Measurements from ENCODE around the gene NDUFA6.

The NDUFA6 gene

GRCh38 chr22:42068291-42068690 lies 22.3 kb downstream of the NDUFA6 start:
- Histone ChIP-seq H3K27ac (ENCODE audit: low read depth, low read length) (no peak overlapping the region), H3K9ac (ENCODE audit: low read depth, low read length) (no peak overlapping the region), H3K4me1 (ENCODE audit: insufficient read depth, low read length) (peaks cover 21% of the 10 kb centered on the region), H3K9me3 (ENCODE audit: insufficient read depth, low read depth, low read length) (no peaks in the 10 kb centered on the region), H3K27me3 (ENCODE audit: insufficient read depth, low read length) (peaks cover 7% of the 10 kb centered on the region), H3K4me3 (ENCODE audit: low read length) (no peak overlapping the region), H3K36me3 (ENCODE audit: insufficient read depth, low read length) (peaks cover 14% of the 10 kb centered on the region)
- WGBS = 96% methylated on average over 4 of the region's 4 CpGs

- no peak overlapping the region for H3K9ac ChIP-seq (ENCODE audit: low read depth, low read length)
- no peaks in the 10 kb centered on the region for H3K9me3 ChIP-seq (ENCODE audit: insufficient read depth, low read depth, low read length)
- WGBS = 88% methylated on average over 14 of the region's 14 CpGs
- peaks cover 17% of the 10 kb centered on the region for H3K36me3 ChIP-seq (ENCODE audit: insufficient read depth, low read length)
- H3K27me3 ChIP-seq (ENCODE audit: insufficient read depth, low read length) = peaks cover 3% of the 10 kb centered on the region; the same call in 1 of the 2 replicates
- H3K4me1 ChIP-seq (ENCODE audit: insufficient read depth, low read length) = peaks cover 18% of the 10 kb centered on the region
- H3K4me3 ChIP-seq (ENCODE audit: low read length) = no peak overlapping the region
- H3K27ac ChIP-seq (ENCODE audit: low read depth, low read length) = no peak overlapping the region
Observed at GRCh38 chr22:42067671-42068251, 22.8 kb downstream of the NDUFA6 start.

- WGBS = 97% methylated on average over 10 of the region's 10 CpGs
- H3K27me3 ChIP-seq (ENCODE audit: insufficient read depth, low read length) = 0 out of 2 replicates have a peak, but pooled peaks cover 3% of the 10 kb centered on the region
- H3K27ac ChIP-seq (ENCODE audit: low read depth, low read length) = no peak overlapping the region
- no peaks in the 10 kb centered on the region for H3K9me3 ChIP-seq (ENCODE audit: insufficient read depth, low read depth, low read length)
- H3K9ac ChIP-seq (ENCODE audit: low read depth, low read length) = no peak overlapping the region
- peaks cover 18% of the 10 kb centered on the region for H3K4me1 ChIP-seq (ENCODE audit: insufficient read depth, low read length)
- no peak overlapping the region for H3K4me3 ChIP-seq (ENCODE audit: low read length)
- peaks cover 23% of the 10 kb centered on the region for H3K36me3 ChIP-seq (ENCODE audit: insufficient read depth, low read length)
Observed at GRCh38 chr22:42066937-42067336, 23.6 kb downstream of the NDUFA6 start.

- Histone ChIP-seq H3K36me3 (ENCODE audit: insufficient read depth, low read length) (peaks cover 26% of the 10 kb centered on the region), H3K27ac (ENCODE audit: low read depth, low read length) (no peak overlapping the region), H3K4me1 (ENCODE audit: insufficient read depth, low read length) (peaks cover 18% of the 10 kb centered on the region), H3K27me3 (ENCODE audit: insufficient read depth, low read length) (0 out of 2 replicates have a peak, but pooled peaks cover 2% of the 10 kb centered on the region), H3K4me3 (ENCODE audit: low read length) (no peak overlapping the region), H3K9ac (ENCODE audit: low read depth, low read length) (no peak overlapping the region), H3K9me3 (ENCODE audit: insufficient read depth, low read depth, low read length) (no peaks in the 10 kb centered on the region)
- WGBS = 94% methylated on average over 7 of the region's 7 CpGs
Observed at GRCh38 chr22:42066126-42066761, 24.3 kb downstream of the NDUFA6 start.

- Histone ChIP-seq H3K9me3 (ENCODE audit: insufficient read depth, low read depth, low read length) (no peaks in the 10 kb centered on the region), H3K36me3 (ENCODE audit: insufficient read depth, low read length) (peaks cover 31% of the 10 kb centered on the region), H3K27ac (ENCODE audit: low read depth, low read length) (peak overlapping the region; percentile 53; the same call in 1 of the 2 replicates), H3K4me3 (ENCODE audit: low read length) (peak overlapping the region; percentile 29; the same call in 1 of the 2 replicates), H3K27me3 (ENCODE audit: insufficient read depth, low read length) (no peaks in the 10 kb centered on the region), H3K9ac (ENCODE audit: low read depth, low read length) (no peak overlapping the region), H3K4me1 (ENCODE audit: insufficient read depth, low read length) (peaks cover 18% of the 10 kb centered on the region)
- 77% methylated on average over 13 of the region's 13 CpGs for WGBS
Observed at GRCh38 chr22:42065438-42066125, 25.0 kb downstream of the NDUFA6 start.

GRCh38 chr22:42064629-42065028 lies 25.9 kb downstream of the NDUFA6 start:
- peaks cover 41% of the 10 kb centered on the region for H3K36me3 ChIP-seq (ENCODE audit: insufficient read depth, low read length)

GRCh38 chr22:42062506-42063170 lies 27.9 kb downstream of the NDUFA6 start:
- 91% methylated on average over 10 of the region's 10 CpGs for WGBS
- H3K36me3 ChIP-seq (ENCODE audit: insufficient read depth, low read length) = peaks cover 52% of the 10 kb centered on the region
- H3K27me3 ChIP-seq (ENCODE audit: insufficient read depth, low read length) = no peaks in the 10 kb centered on the region

More at GRCh38 chr22:42064629-42065028, 25.9 kb downstream of the NDUFA6 start:
- Histone ChIP-seq H3K27me3 (ENCODE audit: insufficient read depth, low read length) (no peaks in the 10 kb centered on the region), H3K4me3 (ENCODE audit: low read length) (no peak overlapping the region), H3K27ac (ENCODE audit: low read depth, low read length) (peak overlapping the region; percentile 9; the same call in 1 of the 2 replicates), H3K9me3 (ENCODE audit: insufficient read depth, low read depth, low read length) (no peaks in the 10 kb centered on the region), H3K4me1 (ENCODE audit: insufficient read depth, low read length) (peaks cover 12% of the 10 kb centered on the region), H3K9ac (ENCODE audit: low read depth, low read length) (no peak overlapping the region)
- 93% methylated on average over 1 of the region's 1 CpG for WGBS

GRCh38 chr22:42061041-42061440 lies 29.5 kb downstream of the NDUFA6 start:
- H3K27ac ChIP-seq (ENCODE audit: low read depth, low read length) = no peak overlapping the region
- H3K9me3 ChIP-seq (ENCODE audit: insufficient read depth, low read depth, low read length) = peaks cover 22% of the 10 kb centered on the region
- WGBS = 94% methylated on average over 7 of the region's 7 CpGs
- H3K27me3 ChIP-seq (ENCODE audit: insufficient read depth, low read length) = no peaks in the 10 kb centered on the region
- no peak overlapping the region for H3K4me3 ChIP-seq (ENCODE audit: low read length)
- H3K9ac ChIP-seq (ENCODE audit: low read depth, low read length) = no peak overlapping the region
- peaks cover 46% of the 10 kb centered on the region for H3K36me3 ChIP-seq (ENCODE audit: insufficient read depth, low read length)
- H3K4me1 ChIP-seq (ENCODE audit: insufficient read depth, low read length) = peaks cover 12% of the 10 kb centered on the region

More at GRCh38 chr22:42062506-42063170, 27.9 kb downstream of the NDUFA6 start:
- Histone ChIP-seq H3K4me3 (ENCODE audit: low read length) (no peak overlapping the region), H3K9ac (ENCODE audit: low read depth, low read length) (no peak overlapping the region), H3K27ac (ENCODE audit: low read depth, low read length) (no peak overlapping the region), H3K4me1 (ENCODE audit: insufficient read depth, low read length) (peaks cover 12% of the 10 kb centered on the region), H3K9me3 (ENCODE audit: insufficient read depth, low read depth, low read length) (0 out of 2 replicates have a peak, but pooled peaks cover 11% of the 10 kb centered on the region)

GRCh38 chr22:42060489-42060888 lies 30.1 kb downstream of the NDUFA6 start:
- WGBS = 92% methylated on average over 5 of the region's 5 CpGs
- H3K27ac ChIP-seq (ENCODE audit: low read depth, low read length) = no peak overlapping the region
- no peak overlapping the region for H3K4me3 ChIP-seq (ENCODE audit: low read length)
- H3K36me3 ChIP-seq (ENCODE audit: insufficient read depth, low read length) = peaks cover 43% of the 10 kb centered on the region
- H3K4me1 ChIP-seq (ENCODE audit: insufficient read depth, low read length) = peaks cover 9% of the 10 kb centered on the region
- no peak overlapping the region for H3K9ac ChIP-seq (ENCODE audit: low read depth, low read length)
- H3K27me3 ChIP-seq (ENCODE audit: insufficient read depth, low read length) = no peaks in the 10 kb centered on the region
- peaks cover 22% of the 10 kb centered on the region for H3K9me3 ChIP-seq (ENCODE audit: insufficient read depth, low read depth, low read length)

- H3K9me3 ChIP-seq (ENCODE audit: insufficient read depth, low read depth, low read length) = peaks cover 22% of the 10 kb centered on the region
- no CpG with 5 or more reads among the region's 1 CpG for WGBS
- no peak overlapping the region for H3K4me3 ChIP-seq (ENCODE audit: low read length)
- no peaks in the 10 kb centered on the region for H3K27me3 ChIP-seq (ENCODE audit: insufficient read depth, low read length)
- H3K36me3 ChIP-seq (ENCODE audit: insufficient read depth, low read length) = peaks cover 34% of the 10 kb centered on the region
- no peak overlapping the region for H3K9ac ChIP-seq (ENCODE audit: low read depth, low read length)
- no peak overlapping the region for H3K27ac ChIP-seq (ENCODE audit: low read depth, low read length)
- H3K4me1 ChIP-seq (ENCODE audit: insufficient read depth, low read length) = no peaks in the 10 kb centered on the region
Observed at GRCh38 chr22:42056757-42057511, 33.6 kb downstream of the NDUFA6 start.
